HepG2 (cell line): ENCODE results near the gene ACSM5. TPM values are rescaled to one million over a fixed set of nuclear protein-coding genes. Genes with fewer than 3 reads are reported as not detected.

Experiments used
- BRD4 ChIP-seq: sonication (generic); formaldehyde crosslinking; IDR thresholded peaks from 2 replicates; pipeline ENCODE4 v1.4.0; 2020; ENCODE audit warnings: missing genetic modification reagents
- ETV5 ChIP-seq: IDR thresholded peaks from 2 replicates; pipeline ENCODE4 v1.6.1; 2018; ENCODE audit warnings: missing biosample characterization, missing genetic modification reagents, inconsistent platforms, borderline replicate concordance
- HCFC1 ChIP-seq: fragments of 150-350 bp; IDR thresholded peaks from 2 replicates; pipeline ENCODE4 v1.6.1; 2014; ENCODE audit warnings: low read depth, low read length
- HNRNPK ChIP-seq: fragments of 200-400 bp; formaldehyde crosslinking; IDR thresholded peaks from 2 replicates; pipeline ENCODE4 v1.6.1; 2018; ENCODE audit warnings: low read length, low read depth, moderate library complexity, mild to moderate bottlenecking; ENCODE audit not compliant: poor library complexity, severe bottlenecking
- HOXA7 ChIP-seq: sonication (generic); formaldehyde crosslinking; IDR thresholded peaks from 2 replicates; pipeline ENCODE4 v1.8.1; 2022; ENCODE audit warnings: mild to moderate bottlenecking, missing genetic modification reagents, moderate library complexity
- ONECUT2 ChIP-seq: sonication (generic); formaldehyde crosslinking; IDR thresholded peaks from 2 replicates; pipeline ENCODE4 v1.4.0; 2020; ENCODE audit warnings: missing genetic modification reagents
- PBX2 ChIP-seq: IDR thresholded peaks from 2 replicates; pipeline ENCODE4 v1.6.1; 2016; ENCODE audit warnings: control low read depth
- REL ChIP-seq: sonication (generic); formaldehyde crosslinking; conservative IDR thresholded peaks from 2 replicates; pipeline ENCODE4 v1.8.0; 2022; ENCODE audit warnings: mild to moderate bottlenecking, missing genetic modification reagents, moderate library complexity
- RFX5 ChIP-seq: IDR thresholded peaks from 2 replicates; pipeline ENCODE4 v1.6.1; 2011; ENCODE audit warnings: low read depth, low read length, improper control_type of control experiment
- RXRB ChIP-seq: IDR thresholded peaks from 2 replicates; pipeline ENCODE4 v1.6.1; 2016; ENCODE audit warnings: borderline replicate concordance, missing genetic modification reagents, missing compliant biosample characterization
- SNAPC4 ChIP-seq: sonication (generic); formaldehyde crosslinking; IDR thresholded peaks from 2 replicates; pipeline ENCODE4 v1.4.0; 2020; ENCODE audit warnings: mild to moderate bottlenecking, missing genetic modification reagents
- ZBTB7B ChIP-seq: sonication (generic); formaldehyde crosslinking; IDR thresholded peaks from 2 replicates; pipeline ENCODE4 v1.4.0; 2020; ENCODE audit warnings: missing genetic modification reagents
- ZFP37 ChIP-seq: sonication (generic); formaldehyde crosslinking; IDR thresholded peaks from 2 replicates; pipeline ENCODE4 v1.4.0; 2020; ENCODE audit warnings: missing genetic modification reagents, borderline replicate concordance
- ZNF142 ChIP-seq: sonication (generic); formaldehyde crosslinking; IDR thresholded peaks from 2 replicates; pipeline ENCODE4 v1.4.0; 2020; ENCODE audit warnings: missing genetic modification reagents
- ZNF441 ChIP-seq: sonication (generic); formaldehyde crosslinking; IDR thresholded peaks from 2 replicates; pipeline ENCODE4 v1.7.0; 2021; ENCODE audit warnings: missing genetic modification reagents, borderline replicate concordance
- ZSCAN30 ChIP-seq: sonication (generic); formaldehyde crosslinking; IDR thresholded peaks from 2 replicates; pipeline ENCODE4 v1.5.0; 2020; ENCODE audit warnings: mild to moderate bottlenecking, missing genetic modification reagents
- polyA plus RNA-seq, 8 experiments: library from polyadenylated mRNA; depleted of rRNA in 3 of 8; stranded (reverse) in 7 of 8; unstranded in 1 of 8; fragments of >200 nt; fragmentation: Illumina TruSeq in 4 of 8; extraction: Trizol in 4 of 8; gene quantifications; 2 replicates each; pipeline versions ENCODE4 v1.2.1 to v1.2.3, GENCODE V29; 2011 to 2016; ENCODE audit warnings: low read depth in 4 of 8, missing spikeins in 1 of 8, mixed read lengths in 1 of 8; ENCODE audit not compliant: insufficient read depth in 1 of 8
- total RNA-seq, 5 experiments: library from RNA; depleted of rRNA; stranded (reverse); fragments of >200 nt; fragmentation: Illumina TruSeq; extraction: Trizol; gene quantifications; 2 replicates each; pipeline ENCODE4 v1.2.3, GENCODE V29; 2016; ENCODE audit warnings: low read depth in 1 of 5

Gene ACSM5
- total and polyA plus RNA-seq, 2 of the 13 experiments (the other 11 are each of a cell fraction or from before 2014, with no cell fraction given), result 9.1 to 15.0 TPM

- TF ChIP-seq ZSCAN30 (CRISPR knock-in tag) (no peak), ZNF142 (no peak), HCFC1 (no peak), BRD4 (no peak), ONECUT2 (CRISPR knock-in tag) (no peak), RXRB (peak; percentile 79), HOXA7 (CRISPR knock-in tag) (0 out of 2 replicates have a peak, but pooled peaks have one; percentile 82), ZNF441 (no peak; the same call in 1 of the 2 replicates), ZBTB7B (CRISPR knock-in tag) (peak; percentile 40; the same call in 1 of the 2 replicates), REL (CRISPR knock-in tag) (no peak), RFX5 (no peak), PBX2 (CRISPR knock-in tag) (no peak), HNRNPK (no peak), ZFP37 (0 out of 2 replicates have a peak, but pooled peaks have one; percentile 23), SNAPC4 (CRISPR knock-in tag) (no peak), ETV5 (CRISPR knock-in tag) (no peak)
Observed at GRCh38 chr16:20397468-20398074, 11.8 kb upstream of the ACSM5 start (continued).
